Fibroblast of peridontal ligament (primary cell): ENCODE measurements around the gene MKRN2OS.
A peak's percentile ranks its signal among the peaks of the same experiment; 100 is the strongest.
"Not testable (repeated sequence)": the region's sequence is repeated elsewhere in the genome, so short reads cannot be mapped to it uniquely, and the experiment has no call there.

Experiments
- DNase-seq: peaks from one replicate; pipeline ENCODE4 v3.0.0-alpha.2; 2010; ENCODE audit errors: extremely low read depth

The MKRN2OS gene

GRCh38 chr3:12561397-12561796 is 16.1 kb upstream of the MKRN2OS start:
- DNase-seq: no peak

- DNase-seq: no peak
Observed at GRCh38 chr3:12560505-12561190, 15.3 kb upstream of the MKRN2OS start.

DNA sequence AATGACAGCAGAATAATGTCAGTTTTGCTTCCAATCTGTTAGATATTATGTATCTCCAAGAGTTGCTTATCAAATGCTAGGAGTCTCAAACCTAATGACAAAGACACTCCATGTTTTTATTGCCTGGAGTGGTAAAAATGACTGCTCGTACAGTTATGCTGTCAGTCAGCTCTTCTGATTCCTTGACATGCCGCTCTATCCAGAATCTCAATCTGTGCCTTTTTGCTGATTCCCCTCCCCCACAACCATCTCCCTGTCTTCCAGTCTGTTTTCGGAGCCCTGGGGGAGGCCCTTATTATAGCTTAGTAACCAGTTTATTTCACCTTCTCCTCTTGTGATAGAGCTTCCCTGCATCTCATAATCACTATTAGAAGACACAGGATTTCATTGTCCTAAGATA is 14.2 kb upstream of the MKRN2OS start:
- no peak for DNase-seq

GRCh38 chr3:12558706-12559105 is 13.4 kb upstream of the MKRN2OS start:
- no peak for DNase-seq

DNA sequence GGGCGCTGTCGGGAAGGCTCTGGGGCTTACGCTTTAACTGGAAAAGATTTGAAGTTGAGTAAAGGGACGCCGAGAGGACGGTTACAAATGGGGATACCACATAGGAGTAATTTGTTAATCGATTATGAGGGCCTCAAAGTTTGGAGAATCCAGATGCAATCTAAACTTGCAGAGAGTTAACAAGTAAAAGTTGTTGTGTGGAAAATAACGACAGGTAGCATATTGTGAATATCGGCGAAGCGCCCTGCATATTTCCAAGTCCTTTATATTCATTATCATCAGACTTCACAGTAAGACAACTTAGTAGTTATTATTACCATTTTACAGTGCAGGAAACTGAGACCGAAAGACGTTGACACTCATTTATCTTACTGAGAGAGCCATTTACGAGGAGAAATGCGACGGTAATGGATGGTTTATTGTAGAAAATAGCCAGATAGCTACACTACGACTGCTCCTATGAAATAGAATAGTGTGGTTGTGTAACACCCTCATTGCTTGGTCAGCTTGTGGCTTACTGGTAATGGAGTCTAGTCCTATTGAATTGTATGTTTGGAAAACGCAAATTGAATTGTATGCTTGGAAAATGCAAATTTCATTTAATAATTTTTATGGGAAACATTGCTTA is 12.3 kb upstream of the MKRN2OS start:
- peak; percentile 71 for DNase-seq

DNA sequence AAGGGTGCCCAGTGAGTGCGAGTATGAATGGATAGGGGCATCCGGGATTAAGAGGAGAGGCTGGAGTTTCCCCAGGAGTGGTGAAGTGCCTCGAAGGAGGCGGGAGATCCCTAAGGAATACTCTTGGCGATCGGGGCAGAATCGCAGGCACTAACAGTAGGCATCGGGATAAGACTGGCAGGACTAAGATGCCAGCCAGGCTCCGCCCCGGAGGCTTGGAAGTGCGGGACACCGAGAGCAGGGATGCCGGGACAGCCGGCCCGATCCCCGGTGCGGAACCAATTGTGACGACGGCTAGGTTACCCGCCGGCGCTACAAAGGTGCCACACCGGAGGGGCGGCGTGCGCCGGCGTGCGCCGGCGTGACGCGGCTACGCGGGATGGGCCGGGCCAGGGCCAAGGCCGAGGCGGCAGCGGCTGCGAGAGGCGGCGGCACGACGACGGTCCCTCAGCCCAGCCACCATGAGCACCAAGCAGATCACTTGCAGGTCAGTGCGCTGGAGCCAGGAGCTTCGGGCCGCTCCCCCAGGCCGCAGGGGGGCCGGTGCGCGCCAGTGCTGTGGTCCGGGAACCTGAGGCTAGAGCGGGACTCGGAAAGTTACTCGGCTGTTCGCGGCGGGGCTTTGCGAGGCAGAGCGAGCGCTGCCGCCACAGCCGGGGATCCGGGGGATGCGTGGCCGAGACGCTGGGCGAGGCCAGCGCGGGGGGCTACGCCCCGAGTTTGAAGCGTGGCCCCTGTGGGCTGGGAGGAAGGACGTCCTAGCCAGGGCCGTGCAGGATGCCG is 11.6 kb upstream of the MKRN2OS start, which contains the start of gene MKRN2:
Gene MKRN2 (plus strand): TSS at position 398 of the 783 bp plus-strand sequence. CDS start 64 bp downstream, at position 462.
- peak; percentile 80 for DNase-seq

DNA sequence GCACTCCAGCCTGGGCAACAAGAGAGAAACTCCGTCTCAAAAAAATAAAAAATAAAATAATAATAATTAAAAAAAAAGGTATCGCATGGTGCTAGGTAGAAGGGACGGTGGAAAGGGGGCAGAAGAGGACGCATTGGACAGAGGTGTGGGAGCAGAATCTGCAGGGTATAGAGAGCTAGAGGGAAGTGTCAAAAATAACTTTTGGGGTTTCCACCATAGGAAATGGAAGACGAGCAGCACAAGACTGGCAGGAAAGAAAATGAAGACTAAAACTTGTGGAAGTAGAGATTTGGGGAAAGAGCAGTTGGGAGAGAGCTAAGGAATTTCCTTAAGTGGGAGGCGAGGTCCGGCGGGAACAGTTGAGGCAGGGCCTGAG is 11.0 kb upstream of the MKRN2OS start:
- DNase-seq: no peak

- DNase-seq: peak; percentile 27
Observed at GRCh38 chr3:12553921-12554391, 8.7 kb upstream of the MKRN2OS start.

- no peak for DNase-seq
Observed at GRCh38 chr3:12549971-12550760, 4.9 kb upstream of the MKRN2OS start.

DNA sequence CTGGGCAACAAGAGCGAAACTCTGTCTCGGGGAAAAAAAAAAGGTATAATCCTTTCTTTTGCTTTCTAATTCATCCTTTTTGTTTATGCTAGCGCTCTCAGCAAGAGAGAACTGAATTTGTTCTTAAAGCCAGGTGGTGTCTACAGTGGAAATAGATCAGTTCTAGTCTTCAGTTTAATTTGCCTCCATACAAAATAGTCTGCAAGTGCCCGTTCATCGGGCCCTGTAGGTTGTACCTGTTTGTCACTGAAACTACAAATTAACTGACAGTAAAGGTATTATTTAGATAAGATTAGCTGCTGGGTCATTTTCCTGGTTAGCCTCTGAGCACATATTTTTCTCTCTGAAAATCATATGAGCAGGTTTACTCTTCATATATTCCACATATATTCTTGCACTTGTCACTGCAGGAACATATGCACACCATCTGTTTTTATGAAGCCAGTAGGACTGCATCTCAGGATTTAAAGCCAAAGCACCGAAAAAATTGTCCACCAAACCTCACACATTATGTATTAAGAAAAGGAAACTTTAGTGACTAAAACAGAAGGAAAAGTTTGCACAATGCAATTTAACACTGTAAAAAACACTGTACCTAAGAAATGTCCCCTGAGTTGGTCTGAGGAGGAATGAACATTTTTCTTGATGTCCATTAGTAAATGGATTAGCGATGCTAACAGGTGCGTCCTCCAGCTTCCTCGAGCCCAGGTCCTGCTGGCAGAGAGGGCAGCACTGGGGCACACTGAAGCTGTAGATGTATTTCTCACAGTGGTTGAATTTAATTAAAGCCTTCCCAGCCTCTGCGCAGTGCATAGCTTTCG is 437 bp downstream of the MKRN2OS start:
- no peak for DNase-seq

DNA sequence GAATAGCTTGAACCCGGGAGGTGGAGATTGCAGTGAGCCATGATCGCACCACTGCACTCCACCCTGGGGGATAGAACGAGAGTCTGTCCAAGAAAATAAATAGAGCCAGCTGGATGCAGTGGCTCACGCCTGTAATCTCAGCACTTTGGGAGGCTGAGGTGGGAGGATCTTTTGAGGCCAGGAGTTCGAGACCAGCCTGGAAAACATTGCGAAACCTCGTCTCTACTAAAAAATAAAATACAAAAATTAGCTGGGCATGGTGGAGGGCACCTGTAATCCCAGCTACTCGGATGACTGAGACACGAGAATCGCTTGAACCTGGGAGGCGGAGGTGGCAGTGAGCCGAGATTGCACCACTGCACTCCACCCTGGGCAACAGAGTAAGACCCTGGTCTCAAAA is 1.8 kb downstream of the MKRN2OS start:
- DNase-seq: not testable (repeated sequence)

- DNase-seq: no peak
Observed at GRCh38 chr3:12541625-12542024, 3.7 kb downstream of the MKRN2OS start.

DNA sequence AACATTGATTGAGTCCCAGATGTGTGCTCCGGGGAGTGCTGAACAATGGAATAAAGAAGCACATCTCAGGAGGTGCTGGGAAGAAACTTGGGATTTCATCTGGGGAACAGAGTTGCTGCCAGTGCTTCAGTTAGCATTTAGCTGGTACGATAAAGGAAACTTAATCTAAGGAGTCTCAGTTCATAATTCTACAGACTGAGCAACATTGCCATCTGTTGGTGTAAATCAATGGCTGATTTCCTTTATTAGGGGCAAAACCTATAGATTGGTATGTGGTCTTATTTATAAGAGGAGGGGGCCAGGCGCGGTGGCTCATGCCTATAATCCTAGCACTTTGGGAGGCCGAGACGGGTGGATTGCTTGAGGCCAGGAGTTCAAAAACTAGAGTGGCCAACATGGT is 8.9 kb downstream of the MKRN2OS start:
- peak; percentile 45 for DNase-seq

- no peak for DNase-seq
Observed at GRCh38 chr3:12532182-12532581, 13.1 kb downstream of the MKRN2OS start.

DNA sequence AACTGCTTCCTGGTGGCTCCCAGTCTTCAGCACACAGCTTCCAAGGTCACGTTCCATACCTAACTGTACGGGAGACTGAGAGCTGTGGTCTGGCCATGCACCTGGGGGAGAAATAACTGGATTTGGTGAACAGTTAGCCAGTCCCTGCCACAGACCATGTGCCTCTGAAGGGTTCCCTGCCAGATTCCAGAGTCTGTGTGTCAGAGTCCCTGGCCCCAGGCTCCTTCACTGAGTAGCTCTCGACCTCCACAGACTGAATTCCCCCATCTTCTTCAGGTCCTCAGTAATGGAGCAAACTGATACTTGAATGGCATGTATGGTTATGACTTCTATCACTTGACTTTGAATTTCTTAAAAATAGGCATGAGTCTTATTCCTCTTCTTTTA is 17.5 kb downstream of the MKRN2OS start:
- no peak for DNase-seq

GRCh38 chr3:12522721-12523120 is 22.6 kb downstream of the MKRN2OS start:
- DNase-seq: no peak

DNA sequence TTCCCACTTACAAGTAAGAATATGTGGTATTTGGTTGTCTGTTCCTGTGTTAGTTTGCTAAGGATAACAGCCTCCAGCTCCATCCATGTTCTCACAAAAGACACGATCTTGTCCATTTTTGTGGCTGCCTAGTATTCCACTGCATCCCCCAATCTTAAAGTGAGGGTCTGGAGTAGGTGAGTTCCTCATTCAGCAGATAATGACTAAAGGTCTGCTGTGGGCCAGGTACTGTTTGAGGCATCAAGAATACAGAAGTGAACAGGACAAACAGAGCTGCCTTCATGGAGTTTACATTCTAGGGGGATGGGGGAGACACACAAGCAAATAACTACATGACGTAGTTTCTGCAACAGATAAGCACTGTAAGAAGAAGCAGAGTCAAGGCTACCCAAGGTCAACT is 24.3 kb downstream of the MKRN2OS start:
- no peak for DNase-seq

- DNase-seq: no peak
Observed at GRCh38 chr3:12518261-12519028, 26.9 kb downstream of the MKRN2OS start.

GRCh38 chr3:12516873-12517272 is 28.4 kb downstream of the MKRN2OS start:
- no peak for DNase-seq

GRCh38 chr3:12515631-12516030 is 29.7 kb downstream of the MKRN2OS start:
- DNase-seq: no peak
